ENCODE data around the gene ACOX3. TPM values are rescaled to one million over a fixed set of nuclear protein-coding genes. Genes with fewer than 3 reads are reported as not detected.
"Not testable (repeated sequence)": the region's sequence is repeated elsewhere in the genome, so short reads cannot be mapped to it uniquely, and the experiment has no call there.

Gene ACOX3
- total RNA-seq, 4 donors from 2014 or later, result 42.3 to 86.2 (median 50.3) TPM

GRCh38 chr4:8343262-8343966 lies 97.1 kb downstream of the ACOX3 start:
- WGBS, 2 donors, result 50 to 87% methylated on average over 8 to 15 of the region's 28 CpGs
- TF ChIP-seq POLR2A (IDR thresholded peaks at IDR 0.05) (no peak), CTCF (IDR thresholded peaks at IDR 0.05) (no peak)
- intact Hi-C loops (cut with DNase I), result no loop called here
- no peaks in the 10 kb centered on the region for H3K36me3 ChIP-seq
- peaks cover 0 to 5% (median 0%) of the 10 kb centered on the region in 4 donors for H3K27me3 ChIP-seq
- peaks cover 4 to 27% (median 6%) of the 10 kb centered on the region in 3 donors for H3K4me1 ChIP-seq
- H3K27ac ChIP-seq, result peak overlapping the region; percentile 6 to 73 (median 40)
- no peaks in the 10 kb centered on the region for H3K9me3 ChIP-seq
- no peak overlapping the region for H3K4me3 ChIP-seq
- no peak for DNase-seq

- DNase-seq, result no peak
- intact Hi-C loops (cut with DNase I), result no loop called here
- Histone ChIP-seq H3K4me3 (no peak overlapping the region), H3K27ac (peak overlapping the region; percentile 6 to 73 (median 40)), H3K4me1 (peaks cover 4 to 27% (median 6%) of the 10 kb centered on the region in 3 donors), H3K36me3 (no peaks in the 10 kb centered on the region), H3K9me3 (no peaks in the 10 kb centered on the region), H3K27me3 (peaks cover 0 to 4% (median 0%) of the 10 kb centered on the region in 4 donors)
- TF ChIP-seq CTCF (IDR thresholded peaks at IDR 0.05) (no peak), POLR2A (IDR thresholded peaks at IDR 0.05) (no peak)
- 78 to 82% methylated on average over 9 to 11 of the region's 16 CpGs for WGBS, 2 donors
Observed at GRCh38 chr4:8342651-8343261, 97.8 kb downstream of the ACOX3 start.

- no peak for DNase-seq
- H3K36me3 ChIP-seq, result no peaks in the 10 kb centered on the region
- TF ChIP-seq POLR2A (IDR thresholded peaks at IDR 0.05) (no peak), CTCF (IDR thresholded peaks at IDR 0.05) (no peak)
- WGBS, 2 donors, result 77 to 88% methylated on average over 8 to 10 of the region's 10 CpGs
- H3K4me3 ChIP-seq, result no peak overlapping the region
- peaks cover 4 to 27% (median 6%) of the 10 kb centered on the region in 3 donors for H3K4me1 ChIP-seq
- no peaks in the 10 kb centered on the region for H3K9me3 ChIP-seq
- intact Hi-C loops (cut with DNase I), result no loop called here
- H3K27ac ChIP-seq, result peak overlapping the region in 3 of 4 donors; percentile 50 to 67 (median 64)
- H3K27me3 ChIP-seq, result no peaks in the 10 kb centered on the region
Observed at GRCh38 chr4:8341691-8342090, 98.8 kb downstream of the ACOX3 start.

- Histone ChIP-seq H3K4me1 (peaks cover 4 to 27% (median 6%) of the 10 kb centered on the region in 3 donors), H3K27ac (peak overlapping the region in 3 of 4 donors; percentile 50 to 67 (median 64))
- DNase-seq; H3K27me3 ChIP-seq; H3K9me3 ChIP-seq; H3K36me3 ChIP-seq; H3K4me3 ChIP-seq; intact Hi-C loops (cut with DNase I): not testable (repeated sequence)
- WGBS, 2 donors, result 86 to 87% methylated on average over 7 of the region's 7 CpGs
Observed at GRCh38 chr4:8341281-8341680, 99.2 kb downstream of the ACOX3 start.

GRCh38 chr4:8340781-8341241 lies 99.7 kb downstream of the ACOX3 start:
- H3K36me3 ChIP-seq, result no peaks in the 10 kb centered on the region
- no peak for DNase-seq
- H3K27me3 ChIP-seq, result no peaks in the 10 kb centered on the region
- intact Hi-C loops (cut with DNase I), result no loop called here
- H3K27ac ChIP-seq, result peak overlapping the region in 3 of 4 donors; percentile 50 to 75 (median 64)
- H3K9me3 ChIP-seq, result no peaks in the 10 kb centered on the region
- WGBS, 2 donors, result 72 to 79% methylated on average over 6 of the region's 8 CpGs
- H3K4me1 ChIP-seq, result peaks cover 4 to 27% (median 6%) of the 10 kb centered on the region in 3 donors
- H3K4me3 ChIP-seq, result no peak overlapping the region
- no peak for TF ChIP-seq CTCF (IDR thresholded peaks at IDR 0.05)
- TF ChIP-seq POLR2A (IDR thresholded peaks at IDR 0.05), result no peak
